IPS-20b (cell line): ENCODE results near the gene IQSEC2.

Source experiments
- H3K27ac ChIP-seq: one replicate; pipeline ENCODE4 v1.5.1; 2013; ENCODE audit warnings: low read length
- H3K27me3 ChIP-seq: 2 replicates; pipeline ENCODE4 v1.6.1; 2013; ENCODE audit warnings: mild to moderate bottlenecking, low read length, inconsistent platforms; ENCODE audit not compliant: insufficient read depth
- H3K36me3 ChIP-seq: 2 replicates; pipeline ENCODE4 v1.6.1; 2013; ENCODE audit warnings: low read depth, mild to moderate bottlenecking, inconsistent platforms, low read length, moderate library complexity; ENCODE audit not compliant: insufficient read depth
- H3K4me1 ChIP-seq: 2 replicates; pipeline ENCODE4 v1.6.1; 2013; ENCODE audit warnings: mild to moderate bottlenecking, control low read depth, inconsistent platforms, low read length, moderate library complexity; ENCODE audit not compliant: insufficient read depth
- H3K4me3 ChIP-seq: 2 replicates; pipeline ENCODE4 v1.5.1; 2013; ENCODE audit warnings: mild to moderate bottlenecking, low read length, inconsistent platforms
- H3K9ac ChIP-seq: 2 replicates; pipeline ENCODE4 v1.6.1; 2013; ENCODE audit warnings: low read depth, mild to moderate bottlenecking, inconsistent platforms, low read length, moderate library complexity
- H3K9me3 ChIP-seq: 2 replicates; pipeline ENCODE4 v1.6.1; 2013; ENCODE audit warnings: mild to moderate bottlenecking, low read depth, low read length, inconsistent platforms; ENCODE audit not compliant: insufficient read depth

The IQSEC2 gene

GRCh38 chrX:53233536-53233935 lies 47.8 kb downstream of the IQSEC2 start:
- H3K9ac ChIP-seq: no peak overlapping the region
- H3K27me3 ChIP-seq: no peaks in the 10 kb centered on the region
- H3K9me3 ChIP-seq: no peaks in the 10 kb centered on the region
- no peak overlapping the region for H3K27ac ChIP-seq
- H3K4me3 ChIP-seq: no peak overlapping the region
- H3K4me1 ChIP-seq: no peaks in the 10 kb centered on the region
- H3K36me3 ChIP-seq: peaks cover 8% of the 10 kb centered on the region; the same call in 1 of the 2 replicates

GRCh38 chrX:53230116-53230515 lies 51.3 kb downstream of the IQSEC2 start:
- H3K4me3 ChIP-seq: no peak overlapping the region
- no peaks in the 10 kb centered on the region for H3K36me3 ChIP-seq
- H3K27ac ChIP-seq: no peak overlapping the region
- H3K4me1 ChIP-seq: no peaks in the 10 kb centered on the region
- H3K9me3 ChIP-seq: no peaks in the 10 kb centered on the region
- H3K9ac ChIP-seq: no peak overlapping the region
- no peaks in the 10 kb centered on the region for H3K27me3 ChIP-seq

DNA sequence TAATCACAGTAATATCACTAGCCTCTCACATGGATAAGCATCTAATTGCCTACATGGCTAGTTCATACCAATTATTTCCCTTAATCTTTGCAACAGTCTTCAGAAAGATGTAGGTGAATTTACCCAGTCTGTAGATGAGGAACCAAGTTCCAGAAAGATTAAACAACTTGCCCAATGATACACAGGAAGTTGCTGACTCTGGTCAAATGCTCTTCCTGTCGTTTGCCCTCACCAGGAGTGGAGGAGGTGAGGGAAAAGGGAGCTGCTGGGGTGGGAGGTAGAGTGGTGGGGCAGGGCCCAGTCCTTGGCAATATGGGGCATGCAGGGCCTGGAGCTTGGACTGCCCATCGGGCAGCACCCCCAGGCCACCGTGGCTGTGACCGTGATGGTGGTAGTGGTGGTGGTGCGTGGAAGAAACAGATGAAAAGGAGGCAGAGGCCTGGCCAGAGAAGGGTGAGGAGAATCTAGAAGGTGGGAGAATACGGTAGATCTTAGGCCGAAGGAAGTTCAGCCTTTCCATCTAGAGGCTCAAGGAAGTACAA lies 54.1 kb downstream of the IQSEC2 start:
- Histone ChIP-seq H3K4me1 (peaks cover 14% of the 10 kb centered on the region), H3K9me3 (no peaks in the 10 kb centered on the region), H3K4me3 (no peak overlapping the region), H3K9ac (no peak overlapping the region), H3K36me3 (no peaks in the 10 kb centered on the region), H3K27me3 (no peaks in the 10 kb centered on the region), H3K27ac (no peak overlapping the region)

DNA sequence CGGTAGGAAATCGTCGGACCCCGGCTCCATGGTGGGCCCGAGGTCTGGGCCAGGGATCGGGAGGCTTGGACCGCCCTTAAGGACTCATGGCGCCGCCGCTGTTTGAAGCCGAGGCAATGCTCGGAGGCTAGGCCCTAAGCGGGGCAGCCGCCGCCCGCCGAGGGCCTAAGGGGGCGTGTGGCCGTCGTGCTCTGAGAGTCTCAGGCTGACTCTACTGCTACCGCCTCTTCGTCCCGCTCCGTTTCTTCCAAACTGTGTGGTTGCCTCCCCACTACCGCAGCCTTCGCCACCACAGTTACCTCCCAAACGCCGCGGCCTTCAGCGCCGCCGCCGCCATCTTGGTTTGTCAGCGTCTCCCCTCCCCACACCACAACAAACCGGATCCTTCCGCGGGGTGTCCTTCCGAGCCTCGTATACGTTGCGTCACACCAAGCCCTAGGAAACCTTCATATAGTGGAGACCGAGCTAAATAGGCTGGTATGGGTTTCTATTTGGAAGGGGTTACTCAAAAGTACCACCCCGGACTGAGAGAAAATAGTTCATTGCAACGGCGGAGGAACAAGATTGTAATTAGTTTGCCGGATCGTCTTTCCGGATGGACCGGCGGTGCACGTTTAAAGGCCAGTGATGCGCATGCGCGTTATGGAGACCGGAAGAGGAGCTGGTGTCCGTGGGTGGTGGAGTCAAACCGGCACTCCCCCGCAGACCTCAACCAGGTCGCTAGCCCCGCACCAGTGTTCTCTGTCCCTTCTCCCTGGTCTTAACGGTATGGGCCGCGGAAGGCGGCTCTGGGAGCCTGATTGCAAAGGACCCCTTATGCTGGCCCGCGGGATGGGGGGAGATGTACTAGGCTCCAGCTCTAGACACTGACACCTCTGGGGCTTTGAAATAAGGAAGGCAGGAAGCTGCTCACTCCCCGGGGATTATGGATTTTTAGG lies 56.3 kb downstream of the IQSEC2 start, which contains the start of gene KDM5C:
Gene KDM5C, minus strand, starts transcription at position 348 of the 938 bp plus-strand sequence. Its CDS starts 318 bp downstream, at position 30.
- no peaks in the 10 kb centered on the region for H3K9me3 ChIP-seq
- H3K27ac ChIP-seq: peak within 1 kb of the TSS; percentile 99
- no peaks in the 10 kb centered on the region for H3K27me3 ChIP-seq
- H3K4me1 ChIP-seq: peaks cover 14% of the 10 kb centered on the region
- H3K4me3 ChIP-seq: peak within 1 kb of the TSS; percentile 91
- H3K9ac ChIP-seq: peak within 1 kb of the TSS; percentile 98
- H3K36me3 ChIP-seq: peaks cover 13% of the 10 kb centered on the region

DNA sequence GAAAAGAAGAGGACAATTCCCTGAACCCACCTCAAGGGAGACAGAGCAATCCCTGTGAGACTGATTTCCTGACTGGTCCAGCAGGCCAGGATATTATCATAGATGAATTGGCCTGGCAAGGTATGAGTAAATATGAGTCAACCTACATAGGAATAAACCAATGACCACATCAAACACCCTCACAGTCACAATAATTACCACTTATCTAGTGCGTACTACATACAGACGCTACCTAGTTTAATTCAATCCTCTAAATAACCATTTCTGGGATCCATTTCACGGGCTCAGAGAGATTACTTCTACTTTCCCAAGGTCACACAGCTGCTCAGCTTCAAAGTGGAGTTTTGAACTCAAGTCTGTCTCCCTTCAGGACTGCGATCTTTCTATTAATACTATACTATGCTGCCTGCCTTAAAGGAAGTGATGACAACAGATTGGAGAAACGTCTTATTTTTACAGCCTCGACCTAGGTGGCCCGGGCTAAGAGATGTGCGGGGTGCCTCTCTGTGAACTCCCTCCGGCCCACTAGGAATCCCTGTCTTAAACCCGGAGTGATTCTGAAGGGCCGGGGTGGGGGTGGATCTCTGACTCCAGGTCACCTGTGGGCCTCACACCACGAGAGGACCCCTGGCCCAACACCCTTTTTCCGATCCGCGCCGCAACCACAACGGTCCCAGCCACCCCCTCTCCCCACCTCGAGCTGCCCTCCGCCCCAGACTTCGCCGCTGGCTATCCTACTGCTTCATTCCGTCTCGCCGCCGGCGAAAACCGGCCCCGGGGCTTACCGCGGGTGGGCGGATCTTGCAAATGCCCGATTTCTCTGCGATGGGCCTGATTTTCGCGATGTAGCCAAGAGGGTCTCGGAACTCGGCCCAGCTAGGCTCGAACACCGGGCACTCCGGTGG lies 57.2 kb downstream of the IQSEC2 start:
- peaks cover 22% of the 10 kb centered on the region for H3K36me3 ChIP-seq
- peak overlapping the region; percentile 99 for H3K27ac ChIP-seq
- H3K4me3 ChIP-seq: peak overlapping the region; percentile 91
- no peaks in the 10 kb centered on the region for H3K9me3 ChIP-seq
- H3K4me1 ChIP-seq: peaks cover 14% of the 10 kb centered on the region
- H3K9ac ChIP-seq: peak overlapping the region; percentile 98
- H3K27me3 ChIP-seq: no peaks in the 10 kb centered on the region

DNA sequence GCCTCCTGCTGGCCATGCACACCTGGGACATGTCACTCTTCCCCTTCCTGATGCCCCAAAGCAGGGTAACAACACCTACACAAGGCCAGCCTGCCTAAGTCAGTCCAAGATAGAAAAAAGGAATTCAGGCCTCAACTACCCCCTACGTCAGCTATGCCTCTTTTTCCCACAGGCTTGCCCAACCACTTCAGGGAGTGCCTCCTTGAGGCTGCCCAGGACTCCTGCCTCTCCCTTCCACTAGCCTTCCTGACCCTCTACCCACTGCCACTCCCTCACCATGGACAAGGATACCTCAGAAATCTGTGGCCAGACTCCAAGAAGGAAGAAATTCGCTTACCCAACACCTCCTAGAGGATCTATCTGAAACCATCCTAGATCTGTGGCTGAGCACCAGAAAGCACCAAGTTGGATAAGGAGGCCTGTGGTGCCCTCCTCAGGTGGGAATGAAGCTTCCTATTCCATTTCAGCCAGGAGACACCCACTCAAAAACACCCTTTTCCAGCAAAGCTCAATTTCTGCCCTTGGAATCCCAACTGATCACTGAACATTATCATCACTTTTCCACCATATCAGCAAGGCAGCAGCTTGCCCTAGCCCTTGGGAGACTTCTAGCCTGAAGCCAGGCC lies 58.2 kb downstream of the IQSEC2 start:
- no peaks in the 10 kb centered on the region for H3K27me3 ChIP-seq
- no peak overlapping the region; the same call in 1 of the 2 replicates for H3K9ac ChIP-seq
- peak overlapping the region; percentile 91 for H3K4me3 ChIP-seq
- H3K4me1 ChIP-seq: peaks cover 14% of the 10 kb centered on the region
- no peaks in the 10 kb centered on the region for H3K9me3 ChIP-seq
- H3K36me3 ChIP-seq: peaks cover 32% of the 10 kb centered on the region
- no peak overlapping the region for H3K27ac ChIP-seq
